KOPT-K1 (cell line): ENCODE data around the gene ABCD2.
"Not testable (repeated sequence)": the region's sequence is repeated elsewhere in the genome, so short reads cannot be mapped to it uniquely, and the experiment has no call there.

Source experiments
- H3K27ac ChIP-seq: fragments of 200-600 bp; sonication (generic); 2 replicates; pipeline ENCODE4 v1.5.1; 2016; ENCODE audit warnings: antibody characterized with exemption, mild to moderate bottlenecking, low read depth, low read length; ENCODE audit not compliant: poor library complexity, severe bottlenecking
- H3K36me3 ChIP-seq: fragments of 200-600 bp; sonication (generic); 2 replicates; pipeline ENCODE4 v1.5.1; 2017; ENCODE audit warnings: antibody characterized with exemption, mild to moderate bottlenecking, low read length, moderate library complexity; ENCODE audit not compliant: insufficient read depth
- H3K9me3 ChIP-seq: fragments of 200-600 bp; sonication (generic); 2 replicates; pipeline ENCODE4 v1.5.1; 2017; ENCODE audit warnings: antibody characterized with exemption, low read length, mild to moderate bottlenecking; ENCODE audit not compliant: insufficient read depth, poor library complexity, severe bottlenecking

Gene ABCD2

DNA sequence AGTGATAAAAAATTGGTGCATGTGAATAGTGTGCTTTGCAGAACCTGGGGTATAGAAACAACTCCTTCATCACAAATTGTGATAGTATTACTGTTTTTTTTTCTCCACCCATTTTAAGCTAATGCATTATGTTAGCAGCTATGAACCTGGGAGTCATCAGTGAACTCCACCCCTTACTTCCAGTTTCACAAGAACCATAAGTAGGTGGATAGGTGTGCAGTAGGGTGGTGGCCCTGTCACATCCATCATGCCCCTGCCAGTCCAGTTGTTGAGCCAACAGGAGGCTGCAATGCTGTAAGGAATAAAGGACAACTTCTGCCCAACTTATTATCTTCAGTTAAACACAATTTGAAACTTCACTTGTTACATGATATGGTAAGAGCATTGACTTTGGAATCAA, 85.7 kb downstream of the ABCD2 start:
- Histone ChIP-seq H3K27ac (no peak overlapping the region), H3K9me3 (no peaks in the 10 kb centered on the region), H3K36me3 (no peaks in the 10 kb centered on the region)

DNA sequence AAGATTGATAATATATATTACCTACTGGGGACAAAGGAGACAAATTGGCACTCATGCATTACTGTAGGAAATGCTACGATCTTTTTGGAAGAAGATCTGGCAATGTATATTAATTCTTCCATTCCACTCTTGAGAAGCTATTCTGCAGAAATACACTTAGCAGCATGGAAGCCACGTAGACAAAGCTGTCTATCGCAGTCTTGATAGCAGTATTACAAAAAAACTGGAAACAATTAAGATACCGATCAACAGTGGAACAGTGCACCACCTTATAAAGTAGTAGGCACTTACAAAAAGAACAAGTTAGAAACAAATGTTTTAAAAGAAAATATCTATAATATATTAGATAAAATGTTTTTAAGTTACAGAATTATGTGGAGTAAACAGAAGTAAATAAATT, 87.2 kb downstream of the ABCD2 start:
- H3K9me3 ChIP-seq = no peaks in the 10 kb centered on the region
- no peak overlapping the region for H3K27ac ChIP-seq
- no peaks in the 10 kb centered on the region for H3K36me3 ChIP-seq

DNA sequence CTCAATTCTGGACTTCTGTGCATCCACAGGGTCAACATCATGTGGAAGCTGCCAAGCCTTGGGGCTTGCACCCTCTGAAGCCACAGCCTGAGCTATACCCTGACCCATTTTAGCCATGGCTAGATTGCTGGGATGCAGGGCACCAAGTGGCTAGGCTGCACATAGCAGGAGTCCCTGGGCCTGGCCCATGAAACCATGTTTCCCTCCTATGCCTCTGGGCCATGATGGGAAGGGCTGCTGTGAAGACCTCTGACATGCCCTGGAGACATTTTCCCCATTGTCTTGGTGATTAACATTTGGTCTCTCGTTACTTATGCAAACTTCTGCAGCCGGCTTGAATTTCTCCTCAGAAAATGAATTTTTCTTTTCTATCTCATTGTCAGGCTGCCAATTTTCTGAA, 92.6 kb downstream of the ABCD2 start:
- no peaks in the 10 kb centered on the region for H3K36me3 ChIP-seq
- H3K27ac ChIP-seq = no peak overlapping the region
- peaks cover 14% of the 10 kb centered on the region for H3K9me3 ChIP-seq

DNA sequence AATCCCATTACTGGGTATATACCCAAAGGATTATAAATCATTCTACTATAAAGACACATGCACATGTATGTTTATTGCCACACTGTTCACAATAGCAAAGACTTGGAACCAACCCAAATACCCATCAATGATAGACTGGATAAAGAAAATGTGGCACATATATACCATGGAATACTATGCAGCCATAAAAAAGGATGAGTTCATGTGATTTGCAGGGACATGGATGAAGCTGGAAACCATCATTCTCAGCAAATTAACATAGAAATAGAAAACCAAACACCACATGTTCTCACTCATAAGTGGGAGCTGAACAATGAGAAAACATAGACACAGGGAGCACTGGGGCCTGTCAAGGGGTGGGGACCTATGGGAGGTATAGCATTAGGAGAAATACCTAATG, 97.4 kb downstream of the ABCD2 start:
- peaks cover 14% of the 10 kb centered on the region for H3K9me3 ChIP-seq
- H3K27ac ChIP-seq, H3K36me3 ChIP-seq: not testable (repeated sequence)

DNA sequence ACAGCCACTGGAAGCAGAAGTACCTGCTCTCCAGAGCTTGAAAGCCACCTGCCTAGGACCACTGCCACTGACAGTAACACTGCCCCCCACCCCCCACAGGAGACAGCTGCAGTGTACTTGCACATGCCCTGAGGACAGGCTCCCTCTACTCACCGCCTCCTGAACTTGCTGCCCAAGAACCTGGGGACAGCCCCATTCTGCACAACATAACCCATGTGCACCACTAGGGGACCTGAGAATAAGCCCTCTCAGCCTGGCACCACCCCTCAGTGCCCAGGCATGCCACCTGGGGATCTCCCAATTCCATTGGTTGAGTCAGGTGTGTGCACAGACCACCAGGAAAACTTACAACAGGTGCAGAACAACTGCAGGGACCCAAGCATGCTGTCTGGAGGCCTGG, 109.6 kb downstream of the ABCD2 start:
- Histone ChIP-seq H3K27ac (no peak overlapping the region), H3K36me3 (no peaks in the 10 kb centered on the region), H3K9me3 (peaks cover 13% of the 10 kb centered on the region)

DNA sequence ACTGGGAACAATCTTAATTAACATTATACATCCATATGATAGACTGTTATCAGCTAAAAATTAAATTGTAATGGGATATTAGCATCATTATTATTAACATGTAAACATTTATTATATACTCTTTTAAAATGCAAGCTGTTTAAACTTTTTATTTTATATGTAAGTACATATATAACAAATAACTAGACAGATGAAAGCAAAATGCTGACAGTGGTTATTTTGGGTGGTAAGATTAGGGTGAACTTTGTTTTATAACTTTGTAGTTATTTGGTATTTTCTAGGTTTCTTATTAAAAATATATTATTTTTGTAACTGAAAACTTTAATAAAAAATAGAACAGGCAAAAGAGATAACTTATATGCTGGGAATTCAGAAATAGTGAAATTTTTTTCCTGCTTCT, 114.0 kb downstream of the ABCD2 start:
- H3K27ac ChIP-seq = no peak overlapping the region
- H3K9me3 ChIP-seq = peaks cover 11% of the 10 kb centered on the region
- H3K36me3 ChIP-seq = no peaks in the 10 kb centered on the region

DNA sequence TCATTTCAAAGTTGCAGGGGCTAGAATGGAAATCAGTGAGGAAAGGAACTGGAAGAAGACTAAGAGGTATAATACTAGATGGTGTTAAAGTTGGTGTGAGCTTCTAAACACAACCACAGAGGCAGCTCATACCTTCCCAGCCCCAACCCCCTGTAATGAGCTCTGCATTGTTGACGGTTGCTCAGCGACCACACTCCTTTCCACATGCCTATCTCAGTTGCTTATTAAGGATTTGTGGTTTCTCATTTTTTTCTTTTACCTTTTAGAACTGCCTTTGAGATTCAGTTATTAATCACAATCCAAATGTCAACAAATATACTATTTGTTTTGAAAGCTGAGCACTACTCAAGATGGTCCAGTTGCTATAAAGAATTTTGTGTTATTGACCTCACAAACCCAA, 114.6 kb downstream of the ABCD2 start:
- no peaks in the 10 kb centered on the region for H3K36me3 ChIP-seq
- no peak overlapping the region for H3K27ac ChIP-seq
- peaks cover 5% of the 10 kb centered on the region for H3K9me3 ChIP-seq

DNA sequence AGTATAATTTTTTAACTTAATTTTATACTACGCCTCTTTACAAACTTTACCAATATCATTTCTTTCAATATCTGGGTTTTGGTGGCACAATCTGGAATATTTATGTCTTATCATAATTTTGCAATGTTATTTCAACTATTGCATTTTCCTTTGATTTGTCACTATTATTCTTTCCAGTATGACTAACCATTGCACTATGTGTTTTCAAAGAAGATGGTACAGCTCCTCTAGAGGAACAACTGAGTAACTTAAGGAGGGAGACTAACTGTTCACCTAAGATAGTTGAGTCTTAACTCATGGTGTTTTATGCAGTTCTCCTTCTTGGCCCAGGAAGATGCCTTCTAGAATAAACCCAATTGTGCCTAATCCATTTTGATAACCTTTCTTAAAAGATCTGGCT, 116.2 kb downstream of the ABCD2 start:
- Histone ChIP-seq H3K36me3 (no peaks in the 10 kb centered on the region), H3K9me3 (no peaks in the 10 kb centered on the region), H3K27ac (no peak overlapping the region)

DNA sequence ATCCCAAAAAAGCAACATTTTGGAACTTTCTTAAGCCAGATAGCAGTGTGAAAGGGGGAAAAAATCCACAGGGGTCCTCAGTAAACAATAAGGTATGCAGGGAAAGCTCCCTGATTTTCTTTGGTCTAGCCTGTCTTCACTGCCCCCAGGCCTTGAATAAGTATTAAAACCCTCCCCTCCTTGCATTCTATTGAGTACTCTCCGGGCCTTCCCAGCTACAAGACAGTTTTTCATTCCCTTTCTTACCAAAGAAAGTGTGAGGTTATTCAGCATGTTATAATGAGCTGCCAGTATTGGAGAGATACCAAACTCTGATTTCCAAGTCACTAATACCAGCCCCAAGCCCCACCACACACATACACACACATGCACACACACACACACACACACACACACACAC, 116.9 kb downstream of the ABCD2 start:
- Histone ChIP-seq H3K36me3 (no peaks in the 10 kb centered on the region), H3K9me3 (no peaks in the 10 kb centered on the region), H3K27ac (no peak overlapping the region)
